ENCODE results near the gene HNF4A.

The HNF4A gene

GRCh38 chr20:44405785-44406571 lies 50.5 kb downstream of the HNF4A start:
- no peak for DNase-seq (ENCODE audit: low read depth in 2 of 2)

- DNase-seq (ENCODE audit: low read depth in 2 of 2): no peak
These were observed 51.2 kb downstream of the HNF4A start for GRCh38 chr20:44406572-44407137.

GRCh38 chr20:44407402-44408184 lies 52.1 kb downstream of the HNF4A start:
- no peak for DNase-seq (ENCODE audit: low read depth in 2 of 2)

GRCh38 chr20:44409132-44409600 lies 53.7 kb downstream of the HNF4A start:
- DNase-seq (ENCODE audit: low read depth in 2 of 2): no peak

- DNase-seq (ENCODE audit: low read depth in 2 of 2): no peak
These were observed 55.1 kb downstream of the HNF4A start for GRCh38 chr20:44410583-44411019.

- no peak for DNase-seq (ENCODE audit: low read depth in 2 of 2)
These were observed 55.7 kb downstream of the HNF4A start for GRCh38 chr20:44411020-44411756.

GRCh38 chr20:44411757-44412401 lies 56.4 kb downstream of the HNF4A start:
- DNase-seq (ENCODE audit: low read depth in 2 of 2): no peak

GRCh38 chr20:44412402-44413144 lies 57.1 kb downstream of the HNF4A start:
- no peak for DNase-seq (ENCODE audit: low read depth in 2 of 2)

GRCh38 chr20:44413575-44414345 lies 58.3 kb downstream of the HNF4A start:
- DNase-seq (ENCODE audit: low read depth in 2 of 2): no peak

GRCh38 chr20:44414346-44414714 lies 58.8 kb downstream of the HNF4A start:
- no peak for DNase-seq (ENCODE audit: low read depth in 2 of 2)

GRCh38 chr20:44414808-44415207 lies 59.3 kb downstream of the HNF4A start:
- no peak for DNase-seq (ENCODE audit: low read depth in 2 of 2)

GRCh38 chr20:44415833-44416715 lies 60.6 kb downstream of the HNF4A start:
- DNase-seq (ENCODE audit: low read depth in 2 of 2): no peak

GRCh38 chr20:44418069-44418905 lies 62.8 kb downstream of the HNF4A start:
- no peak for DNase-seq (ENCODE audit: low read depth in 2 of 2)

GRCh38 chr20:44419131-44419844 lies 63.8 kb downstream of the HNF4A start:
- DNase-seq (ENCODE audit: low read depth in 2 of 2): no peak

GRCh38 chr20:44420497-44420896 lies 65.0 kb downstream of the HNF4A start:
- no peak for DNase-seq (ENCODE audit: low read depth in 2 of 2)

GRCh38 chr20:44422083-44422482 lies 66.6 kb downstream of the HNF4A start:
- no peak for DNase-seq (ENCODE audit: low read depth in 2 of 2)

- no peak for DNase-seq (ENCODE audit: low read depth in 2 of 2)
These were observed 68.0 kb downstream of the HNF4A start for GRCh38 chr20:44423480-44423879.

All from stimulated activated CD8-positive, alpha-beta memory T cell treated with anti-CD3 and anti-CD28 coated beads, Interleukin-7, amount 100 ng/mL, for 1 hour (primary cell).